ENCODE measurements around the gene CMIP.

GRCh38 chr16:81498351-81498750, 53.7 kb downstream of the CMIP start:
- TF ChIP-seq CTCF (IDR thresholded peaks at IDR 0.05; ENCODE audit: insufficient read depth, low read length, poor library complexity, severe bottlenecking) (no peak), EZH2phosphoT487 (conservative IDR thresholded peaks at IDR 0.05; ENCODE audit: low read length) (no peak)
